ENCODE data around the gene CNNM2.
"Not testable (repeated sequence)": the region's sequence is repeated elsewhere in the genome, so short reads cannot be mapped to it uniquely, and the experiment has no call there.

Gene CNNM2

DNA sequence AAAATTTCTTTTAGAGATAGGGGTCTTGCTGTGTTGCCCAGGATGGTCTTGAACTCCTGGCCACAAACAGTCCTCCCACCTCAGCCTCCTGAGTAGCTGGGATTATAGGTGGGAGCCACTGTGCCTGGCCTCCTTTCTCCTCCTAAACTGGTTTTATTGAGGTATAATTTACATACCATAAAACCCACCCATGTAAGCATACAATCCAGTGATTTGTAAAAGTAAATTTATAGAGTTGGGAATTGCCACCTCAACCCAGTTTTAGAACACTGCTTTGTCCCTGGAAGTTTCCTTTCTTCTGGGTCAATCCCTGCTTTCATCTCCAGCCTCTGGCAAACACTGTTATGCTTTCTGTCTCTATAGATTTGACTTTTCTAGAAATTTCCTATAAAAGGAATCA is 49.0 kb downstream of the CNNM2 start:
- DNase-seq = no peak

GRCh38 chr10:102970562-102971340 is 52.7 kb downstream of the CNNM2 start:
- no peak for DNase-seq

DNA sequence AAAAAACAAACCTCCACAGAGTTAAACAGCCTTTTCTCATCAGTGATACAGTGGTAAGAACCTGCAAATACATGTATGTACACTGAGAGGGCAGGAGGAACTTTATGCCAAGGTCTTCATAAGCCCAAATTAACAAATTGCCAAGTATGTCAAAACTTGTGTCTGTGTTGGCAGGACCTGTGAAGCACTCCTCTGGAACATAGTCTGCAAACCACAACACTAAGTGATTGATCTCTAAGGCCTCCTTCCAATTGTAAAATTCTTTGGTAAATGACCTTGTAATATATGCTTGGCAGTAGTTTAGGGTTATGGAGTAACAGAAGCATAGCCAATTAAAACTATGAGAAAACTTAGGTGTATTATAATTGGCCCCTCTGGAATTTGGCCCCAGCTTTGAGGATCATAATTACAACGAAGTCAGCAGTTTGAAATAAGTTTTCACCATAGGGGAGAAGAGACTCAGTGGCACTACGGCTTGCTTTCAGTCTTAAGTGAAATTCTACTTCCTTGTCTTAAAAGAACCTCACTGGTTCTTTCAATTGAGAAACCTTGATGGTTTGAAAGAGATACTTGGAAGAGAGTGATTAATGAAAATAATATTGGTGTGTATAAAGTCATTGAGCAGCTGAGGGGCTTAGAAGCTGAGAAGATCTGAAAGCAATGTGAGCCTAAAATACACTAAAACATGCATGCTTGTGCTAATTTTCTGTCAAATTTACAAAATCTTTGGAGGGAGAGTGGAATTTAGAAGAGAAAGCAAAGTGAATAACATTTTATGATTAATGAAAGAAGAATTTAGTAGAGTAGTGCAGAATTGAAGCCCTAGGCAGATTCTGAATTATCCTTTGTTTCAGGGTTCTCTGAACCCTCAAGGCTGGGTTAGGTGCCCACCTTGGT is 57.6 kb downstream of the CNNM2 start:
- DNase-seq = no peak

- not testable (repeated sequence) for DNase-seq
Measured at GRCh38 chr10:102976380-102976726, 58.3 kb downstream of the CNNM2 start.

GRCh38 chr10:102982296-102982695 is 64.2 kb downstream of the CNNM2 start:
- DNase-seq = no peak

DNA sequence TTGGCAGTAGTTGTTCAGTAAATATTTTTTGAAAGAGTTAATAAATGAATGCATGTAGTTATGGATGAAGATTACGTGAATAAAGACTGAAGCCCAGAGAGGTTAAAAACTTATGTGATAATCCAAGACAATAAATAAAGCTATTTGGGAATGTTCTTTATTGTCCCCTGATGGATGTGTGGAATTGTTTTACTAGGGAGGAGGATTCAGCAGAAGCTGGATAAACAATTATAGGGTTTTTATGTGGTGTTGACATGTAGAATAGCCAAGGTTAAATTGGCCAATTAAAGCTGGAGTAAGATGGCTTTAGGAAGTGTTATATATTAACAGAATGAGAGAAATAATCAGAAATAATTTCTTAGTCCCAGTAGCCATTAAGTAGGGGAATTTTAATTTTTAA is 66.0 kb downstream of the CNNM2 start:
- DNase-seq = no peak

DNA sequence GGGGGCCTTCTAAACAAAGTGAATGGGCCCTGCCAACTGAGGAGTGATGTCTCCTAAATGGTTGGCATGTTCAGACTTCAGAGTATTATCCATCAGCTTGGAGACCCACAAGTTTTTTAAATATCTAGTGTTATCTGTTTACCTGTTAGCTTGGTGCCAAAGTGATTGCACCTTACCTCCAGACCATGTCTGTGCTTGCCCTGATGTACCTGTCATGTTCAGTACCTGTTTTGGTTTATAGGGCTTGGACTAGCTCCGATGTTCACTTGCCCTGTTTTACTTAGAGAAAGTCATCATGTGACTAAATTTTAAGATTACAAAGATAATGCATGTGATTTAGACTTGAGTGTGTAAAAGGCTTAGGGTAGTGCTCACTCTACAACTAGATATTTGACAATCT is 67.7 kb downstream of the CNNM2 start:
- no peak for DNase-seq

DNA sequence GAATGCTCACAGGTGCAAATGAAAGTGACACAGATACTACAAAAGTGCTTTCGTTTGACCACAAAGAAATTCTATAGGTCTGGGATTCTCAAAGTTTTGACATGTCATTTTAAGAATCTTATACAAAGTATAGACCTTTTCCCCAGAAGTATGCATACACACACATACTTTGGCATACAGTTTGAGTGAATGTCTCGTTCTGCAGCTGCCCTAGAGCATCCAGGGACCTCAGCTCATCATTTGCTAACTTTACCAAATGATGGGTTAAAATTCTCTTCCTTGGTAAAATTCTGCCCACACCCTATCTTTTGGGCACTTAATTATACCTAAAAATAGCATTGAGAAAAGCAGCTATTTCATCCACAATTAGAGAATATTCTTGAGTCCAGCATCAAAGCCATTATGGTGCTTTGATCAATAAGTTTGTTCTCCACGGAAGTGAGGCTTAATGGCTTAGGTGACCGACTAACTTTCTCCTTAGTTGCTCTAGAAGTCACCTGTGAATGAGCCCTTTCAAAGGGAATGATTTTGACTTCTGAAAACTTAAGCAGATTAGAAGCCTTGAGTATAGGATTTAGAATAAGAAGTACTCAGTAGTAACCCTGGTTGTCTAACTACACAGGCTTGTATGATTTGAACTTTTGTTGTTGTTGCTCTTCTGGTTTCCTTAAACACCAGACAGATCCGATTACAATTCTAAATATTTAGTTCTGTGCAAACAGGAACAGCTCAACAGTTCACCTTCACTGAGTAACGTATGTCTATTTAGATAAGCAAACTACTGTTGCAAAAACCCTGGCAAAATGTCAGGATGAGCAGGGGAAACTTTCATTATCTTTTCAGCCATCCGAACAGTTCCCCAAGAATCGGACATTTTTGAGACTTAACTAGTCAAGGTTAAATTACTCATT is 70.6 kb downstream of the CNNM2 start:
- no peak for DNase-seq

GRCh38 chr10:102994531-102995295 is 76.6 kb downstream of the CNNM2 start:
- DNase-seq = no peak

- DNase-seq = no peak
Measured at GRCh38 chr10:102996876-102997275, 78.8 kb downstream of the CNNM2 start.

DNA sequence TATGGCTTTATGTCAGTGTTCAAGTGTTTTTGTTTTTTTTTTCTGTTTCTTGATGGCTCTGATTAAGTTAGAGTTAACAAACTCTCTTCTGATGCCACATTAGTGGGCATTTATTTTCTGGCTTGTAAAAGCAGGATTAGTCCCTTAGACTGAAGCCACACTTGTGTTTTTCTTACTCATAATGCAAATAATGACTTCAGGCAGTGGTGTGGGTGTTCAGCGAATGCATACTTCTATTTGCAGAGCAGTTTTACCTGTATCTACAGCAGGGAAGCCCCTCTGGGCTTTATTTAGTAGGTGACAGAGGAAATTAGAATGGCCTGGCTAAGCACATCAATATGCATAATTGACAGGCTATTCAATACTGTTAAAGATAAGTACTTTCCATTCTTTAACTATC is 79.9 kb downstream of the CNNM2 start:
- no peak for DNase-seq

DNA sequence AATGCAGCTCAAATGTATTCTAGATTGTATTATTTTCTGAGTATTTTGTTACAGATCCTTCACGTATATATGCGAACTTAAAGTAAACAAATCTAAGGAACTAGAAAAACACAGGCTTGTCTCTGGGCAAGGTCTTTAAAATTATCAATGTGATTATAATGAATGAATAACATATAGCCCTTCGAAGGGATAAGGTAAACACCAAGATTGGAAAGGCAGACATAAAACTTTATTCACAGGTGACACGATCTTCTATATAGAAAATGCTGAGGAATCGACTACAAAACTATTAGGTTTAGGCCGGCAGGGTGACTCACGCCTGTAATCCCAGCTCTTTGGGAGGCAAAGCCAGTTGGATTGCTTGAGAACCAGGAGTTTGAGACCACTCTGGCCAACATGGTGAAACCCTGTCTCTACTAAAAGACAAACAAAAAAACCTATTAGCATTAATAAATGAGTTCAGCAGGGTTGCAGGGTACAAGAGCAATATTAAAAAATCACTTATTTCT is 80.4 kb downstream of the CNNM2 start:
- DNase-seq = no peak

- not testable (repeated sequence) for DNase-seq
Measured at GRCh38 chr10:103000050-103000449, 82.0 kb downstream of the CNNM2 start.

GRCh38 chr10:103007017-103007416 is 88.9 kb downstream of the CNNM2 start:
- no peak for DNase-seq

DNA sequence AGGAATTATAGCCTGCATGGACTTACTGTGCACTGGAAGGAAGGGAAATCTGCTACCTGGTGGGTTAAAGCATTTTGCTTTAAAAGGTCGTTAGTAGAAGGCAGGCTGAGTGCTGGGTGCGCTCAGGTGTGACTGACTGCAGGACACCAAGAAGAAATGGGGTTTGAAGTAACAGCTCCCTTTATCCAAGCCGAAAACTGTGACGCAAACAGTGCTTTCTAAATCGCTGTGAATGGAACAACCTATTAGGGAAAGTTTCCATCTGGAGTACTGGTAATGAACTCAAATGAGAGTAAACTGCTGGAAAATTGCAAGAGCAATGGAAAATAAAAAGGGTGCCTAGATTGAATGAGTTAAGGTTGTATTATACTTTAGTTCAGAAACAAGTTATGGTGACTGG is 95.3 kb downstream of the CNNM2 start:
- no peak for DNase-seq

GRCh38 chr10:103019425-103019824 is 101.3 kb downstream of the CNNM2 start:
- DNase-seq = no peak

- no peak for DNase-seq
Measured at GRCh38 chr10:103021150-103021899, 103.2 kb downstream of the CNNM2 start.

- DNase-seq = no peak
Measured at GRCh38 chr10:103021900-103022293, 103.8 kb downstream of the CNNM2 start.

DNA sequence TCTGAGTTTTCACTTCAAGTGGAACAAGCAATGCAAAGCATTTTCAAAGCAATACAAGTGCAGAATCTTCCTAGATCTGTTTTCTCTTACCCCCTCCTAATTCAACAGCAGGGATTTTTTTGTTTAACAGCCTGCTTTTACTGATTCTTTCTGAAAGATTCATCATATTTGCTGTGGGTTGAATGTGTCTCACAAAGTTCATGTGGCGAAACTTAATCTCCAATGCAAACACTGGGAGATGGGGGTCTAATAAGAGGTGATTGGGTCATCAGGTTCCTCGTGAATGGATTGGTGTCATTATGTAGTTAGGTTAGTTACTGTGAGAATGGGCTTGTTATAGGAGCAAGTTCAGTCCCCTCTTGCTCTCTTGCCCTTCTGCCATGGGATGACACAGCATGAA is 107.6 kb downstream of the CNNM2 start:
- DNase-seq = no peak

DNA sequence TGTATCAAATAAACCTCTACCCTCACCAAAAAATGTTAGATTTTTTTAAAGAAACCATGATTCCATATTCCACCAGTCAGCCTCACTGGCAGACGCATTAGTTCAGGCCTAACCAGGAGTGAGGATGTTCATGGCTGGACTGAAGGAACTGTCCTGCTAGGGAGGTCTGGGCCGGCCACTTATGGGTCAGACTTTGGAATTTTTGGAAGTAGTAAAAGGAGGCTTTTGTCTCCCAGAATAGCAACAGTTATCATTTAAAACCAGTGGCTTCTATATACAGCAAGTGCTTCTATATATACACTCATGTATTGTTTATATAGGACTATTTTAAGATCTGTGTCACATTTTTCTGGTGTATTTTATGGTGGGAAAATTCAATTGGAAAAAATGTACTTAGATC is 120.5 kb downstream of the CNNM2 start:
- DNase-seq = no peak

DNA sequence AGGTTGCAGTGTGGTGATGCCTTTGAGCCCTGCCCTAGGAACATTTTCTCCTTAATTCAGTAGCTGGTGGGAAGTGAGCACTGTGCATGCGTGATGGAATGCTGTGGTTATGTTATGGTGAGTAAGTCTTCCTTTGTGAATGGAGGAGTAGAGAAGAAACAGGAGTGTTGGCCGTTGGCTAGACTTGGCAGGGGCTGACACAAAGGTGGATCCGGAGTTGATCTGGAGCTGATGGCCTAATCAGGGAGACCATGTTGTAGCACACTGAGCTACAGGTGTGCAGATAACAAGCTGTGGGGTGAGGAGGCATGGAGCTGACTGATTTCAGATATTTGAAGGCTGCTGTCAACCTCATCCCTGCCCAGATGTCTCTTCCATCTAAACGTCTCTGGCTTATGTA is 122.3 kb downstream of the CNNM2 start:
- DNase-seq = no peak

Data from right kidney (tissue), 1 donor.